CD4-positive, alpha-beta T cell treated with Interferon gamma for 1 hour (primary cell): ENCODE results near the gene RAMACL.

Experiments
- DNase-seq: peaks from one replicate; pipeline ENCODE4 v3.0.0-alpha.2; 2020

RAMACL gene

DNA sequence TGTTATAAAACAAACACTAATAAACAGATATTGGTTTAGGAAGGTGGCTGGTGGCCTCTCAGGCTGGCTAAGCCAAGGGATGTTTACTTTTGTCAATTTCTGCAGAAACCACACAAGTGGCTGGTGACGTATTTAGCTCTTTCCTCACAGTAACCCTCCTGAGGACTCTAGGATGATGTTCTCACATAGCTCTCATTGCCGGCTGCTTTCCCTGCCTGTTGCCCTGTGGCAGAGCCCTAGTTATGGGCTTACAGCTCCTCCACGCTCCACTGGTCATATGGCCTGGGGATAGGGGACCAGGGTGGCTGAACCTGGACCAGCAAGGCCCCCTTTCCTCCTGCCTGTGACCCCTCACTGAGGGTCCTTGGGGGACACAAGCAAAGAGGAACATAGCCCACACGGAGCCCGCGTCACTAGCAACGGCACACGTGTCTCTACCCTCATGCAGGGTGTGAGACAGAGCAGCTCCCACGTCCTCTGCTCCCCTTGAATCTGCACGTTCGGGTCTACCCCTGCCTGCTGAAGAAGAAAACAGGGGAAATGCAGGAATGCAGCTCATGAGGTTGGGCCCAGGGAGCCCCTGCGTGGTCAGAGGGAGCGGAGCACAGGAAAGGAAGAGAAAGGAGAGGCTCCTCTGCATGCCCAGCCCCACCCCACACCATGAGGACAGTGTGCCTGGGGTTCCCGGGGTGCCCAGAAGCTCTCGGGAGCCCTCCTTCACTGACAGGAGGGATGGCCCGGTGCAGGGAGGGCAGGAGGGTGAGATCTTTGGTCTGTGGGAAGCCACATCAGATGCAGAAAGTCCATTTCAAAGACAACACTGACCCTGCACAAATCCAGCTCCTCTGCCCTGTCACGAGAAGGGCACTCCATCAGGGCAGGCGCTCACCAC is 13.9 kb downstream of the RAMACL start:
- no peak for DNase-seq

DNA sequence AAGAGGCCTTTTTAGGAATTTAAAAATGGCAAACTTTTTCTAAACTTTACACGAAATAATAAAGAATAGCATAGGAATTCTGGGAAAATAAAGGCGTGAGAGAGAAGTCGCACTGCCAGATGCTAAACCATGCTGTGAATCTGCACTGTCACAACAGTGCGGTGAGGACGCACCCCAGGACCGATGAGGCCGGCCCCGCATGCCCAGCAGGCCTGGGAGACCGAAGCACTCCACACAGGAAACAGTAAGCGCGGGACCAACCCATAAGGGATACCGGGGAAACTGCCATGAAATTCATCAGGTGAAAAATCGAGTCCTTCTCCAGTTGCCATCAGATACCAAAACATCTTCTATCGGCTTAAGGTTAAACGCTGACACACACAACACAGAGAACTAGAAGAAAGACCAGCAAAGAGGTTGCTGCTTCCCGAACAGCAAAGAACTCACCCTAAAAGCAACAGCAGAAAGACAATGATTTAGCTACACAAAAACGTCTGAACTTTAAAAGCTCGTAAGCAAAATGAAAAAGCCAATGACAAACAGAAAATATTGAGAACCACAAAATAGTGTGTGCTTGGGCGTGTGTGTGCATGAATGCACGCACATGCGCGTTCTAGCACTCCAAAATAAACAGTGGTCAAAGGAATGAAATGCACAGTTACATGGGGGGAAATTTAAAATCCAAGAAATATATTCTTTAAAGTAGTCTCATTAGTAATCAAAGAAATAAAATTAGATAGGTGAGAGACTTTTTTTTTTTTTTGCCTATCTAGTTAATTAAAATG is 15.4 kb downstream of the RAMACL start:
- DNase-seq = no peak

DNA sequence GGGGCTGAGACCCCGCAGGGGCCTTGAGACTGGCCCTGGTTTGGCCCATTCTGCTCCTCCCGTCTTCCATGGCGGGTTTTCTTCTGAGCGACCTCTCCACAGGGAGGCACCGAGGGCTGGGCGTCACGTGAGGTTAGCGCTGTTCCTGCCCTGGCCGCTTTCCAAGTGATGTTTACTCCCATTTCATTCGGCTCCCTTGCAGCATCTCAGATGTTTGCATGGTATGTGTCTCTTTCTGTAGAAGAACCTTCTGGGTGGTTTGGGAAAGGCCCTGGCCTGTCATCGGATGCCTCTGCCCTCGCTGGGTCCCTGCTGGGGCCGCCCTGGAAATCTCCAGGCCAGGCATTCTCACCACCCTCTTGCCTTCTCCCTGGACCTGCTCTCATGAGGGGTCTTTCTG is 17.3 kb downstream of the RAMACL start:
- DNase-seq = no peak

DNA sequence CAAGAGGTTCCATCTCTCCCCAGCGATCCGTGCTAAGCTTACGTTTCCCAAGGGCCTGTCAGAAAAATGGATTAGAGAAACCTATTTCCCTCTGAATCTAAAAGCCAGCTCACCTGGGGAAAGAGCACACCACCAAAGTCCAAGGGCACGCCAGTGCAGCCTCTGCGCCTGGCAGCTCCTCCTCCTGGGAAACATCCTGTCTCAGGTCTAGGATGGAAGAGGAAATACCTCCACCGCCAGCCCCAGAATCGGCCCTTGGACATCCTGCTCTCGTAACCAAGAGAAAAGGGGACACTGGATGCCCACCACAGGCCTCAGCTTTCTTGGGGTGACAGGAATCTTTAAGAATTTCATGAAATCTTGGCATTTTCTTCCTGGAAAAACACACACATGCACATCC is 18.7 kb downstream of the RAMACL start:
- DNase-seq = no peak

DNA sequence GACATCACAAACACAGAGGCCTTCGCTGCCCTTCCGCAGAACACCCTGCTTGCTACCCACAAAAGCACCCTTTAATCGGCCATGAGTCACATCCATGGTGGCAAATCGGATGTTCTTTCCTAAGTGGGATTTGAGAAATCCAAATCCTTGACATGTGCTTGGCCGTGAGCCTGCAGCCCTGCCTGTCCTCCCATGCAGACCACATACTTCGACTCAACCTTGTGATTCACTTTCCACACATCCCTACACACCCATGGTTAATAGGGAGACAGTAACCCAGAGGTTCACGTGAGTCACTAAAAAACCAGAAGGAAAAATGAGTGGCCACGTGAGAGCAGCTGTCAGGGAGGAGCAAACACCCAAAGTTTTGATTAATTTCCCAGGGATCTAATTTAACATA is 19.4 kb downstream of the RAMACL start:
- no peak for DNase-seq

DNA sequence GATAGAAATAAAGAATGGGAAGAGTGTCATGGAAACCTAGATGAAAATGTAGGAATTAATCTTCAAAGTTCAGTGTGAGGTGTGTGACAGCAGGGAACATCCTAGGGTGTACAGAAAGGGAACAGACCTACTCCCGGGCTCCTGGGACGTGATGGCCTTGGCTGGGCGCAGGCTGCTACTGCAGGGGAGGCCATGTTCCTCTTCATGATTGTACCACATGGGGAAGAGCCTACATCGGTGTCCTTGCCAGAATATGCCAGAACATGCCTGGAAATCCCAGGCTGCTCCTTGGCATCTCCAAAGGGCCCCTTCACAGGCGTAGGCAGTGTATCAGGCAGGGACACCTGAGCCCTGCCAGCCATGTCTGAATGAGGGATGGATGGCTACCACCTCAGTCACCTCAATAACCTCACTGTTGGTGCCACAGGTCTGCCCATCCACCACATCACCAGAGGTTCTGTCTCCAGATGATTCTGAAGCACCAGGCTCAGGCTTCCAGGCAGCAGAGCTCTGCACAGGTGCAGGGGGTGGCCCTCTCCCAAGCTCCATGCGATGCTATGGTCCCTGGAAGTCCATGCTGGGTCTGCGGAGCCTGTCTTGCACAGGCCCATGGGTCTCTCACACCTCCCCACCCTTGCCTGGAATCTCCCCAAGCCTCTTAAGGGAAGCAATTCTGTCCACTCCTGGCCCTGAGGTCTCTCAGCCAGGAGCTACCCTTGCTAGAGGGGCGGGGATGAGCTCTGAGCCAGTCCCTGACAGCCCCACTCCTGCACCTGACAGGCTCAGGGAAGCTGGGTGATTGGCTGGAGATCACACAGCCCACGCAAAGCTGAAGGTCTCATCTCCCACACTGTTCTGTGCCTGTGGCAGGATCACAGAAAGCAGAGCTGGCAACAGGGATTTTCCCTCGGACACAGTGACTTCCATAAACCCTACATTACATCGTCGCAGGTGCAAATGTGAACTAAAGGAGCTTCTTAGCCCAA is 20.2 kb downstream of the RAMACL start:
- no peak for DNase-seq

DNA sequence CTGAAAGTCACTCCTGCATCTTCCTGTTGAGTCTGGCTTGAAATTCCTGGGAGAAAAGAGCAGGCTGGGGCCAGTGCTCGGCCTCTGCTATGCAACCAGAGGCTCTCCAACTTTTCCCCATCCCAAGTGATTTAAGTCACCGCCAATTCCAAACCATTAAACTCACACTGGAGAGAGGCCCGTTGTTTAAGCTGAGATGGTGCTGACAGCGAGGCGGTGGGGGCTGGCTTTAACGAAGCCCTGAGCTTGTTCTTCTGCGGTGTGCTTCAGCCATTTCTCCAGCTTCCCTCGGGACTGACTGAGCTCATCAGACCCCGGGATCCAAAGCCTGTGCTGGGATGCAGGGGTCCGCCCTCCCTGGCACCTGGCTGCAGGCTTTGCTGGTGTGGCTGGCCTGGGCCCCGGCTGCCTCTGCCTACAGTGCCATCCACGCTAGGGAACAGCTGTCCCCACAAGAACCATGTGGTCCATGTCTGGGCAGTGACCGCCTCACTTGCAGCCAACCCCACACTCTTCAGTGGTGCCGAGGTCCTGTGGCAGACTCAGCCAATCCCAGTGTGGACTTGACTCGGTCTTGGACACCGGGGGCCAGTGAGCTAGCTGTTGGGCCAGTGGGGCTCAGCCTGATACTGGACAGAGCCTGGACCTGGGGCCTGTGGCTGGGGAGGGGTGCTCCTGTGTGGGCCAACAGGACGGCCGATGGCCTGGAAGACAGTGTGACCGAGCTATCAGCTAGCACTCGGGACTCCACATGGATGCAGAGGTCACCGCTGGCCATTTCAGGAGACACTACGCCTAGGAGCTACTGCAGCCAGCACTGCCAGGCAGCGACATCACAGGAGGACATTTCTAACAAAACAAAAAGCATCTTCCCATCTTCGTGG is 21.2 kb downstream of the RAMACL start:
- no peak for DNase-seq

DNA sequence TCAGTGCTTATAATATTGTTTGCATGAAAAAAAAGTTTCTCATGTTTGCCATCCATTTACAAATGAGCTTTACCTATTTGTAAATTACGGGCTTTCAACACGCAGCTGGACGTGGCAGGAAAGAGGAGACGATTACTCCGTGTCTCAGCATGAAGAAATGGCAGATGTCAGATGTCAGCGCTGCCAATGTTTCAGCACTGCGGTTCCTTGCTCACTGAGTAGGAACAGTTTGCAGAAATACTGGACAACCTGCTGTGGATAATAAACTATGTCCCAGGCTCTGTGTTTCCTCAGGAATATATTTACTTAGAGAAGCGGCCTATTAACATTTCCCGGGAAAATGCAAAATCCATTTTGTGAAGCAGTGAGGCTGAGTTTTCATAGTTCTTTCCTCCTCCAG is 22.7 kb downstream of the RAMACL start:
- DNase-seq = no peak

DNA sequence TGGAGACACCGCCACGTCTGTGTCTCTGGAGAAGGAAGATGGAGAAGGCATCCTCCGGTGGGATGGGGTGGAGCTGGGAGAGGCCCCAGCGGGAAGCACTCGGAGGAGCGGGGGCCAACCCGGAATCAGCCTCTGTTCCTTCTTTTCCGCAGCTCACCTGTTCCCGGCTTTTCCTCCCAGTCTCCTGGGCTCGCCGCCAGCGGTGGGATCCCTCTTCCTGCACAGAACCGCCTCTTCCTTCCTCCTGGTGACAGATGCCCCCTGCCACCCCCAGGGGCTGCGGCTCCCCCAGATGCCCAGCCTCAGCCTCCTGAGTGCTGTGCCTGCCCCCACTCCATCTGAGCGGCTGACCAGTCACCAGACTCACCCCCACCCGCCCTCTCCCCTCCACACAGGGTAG is 23.3 kb downstream of the RAMACL start:
- no peak for DNase-seq

DNA sequence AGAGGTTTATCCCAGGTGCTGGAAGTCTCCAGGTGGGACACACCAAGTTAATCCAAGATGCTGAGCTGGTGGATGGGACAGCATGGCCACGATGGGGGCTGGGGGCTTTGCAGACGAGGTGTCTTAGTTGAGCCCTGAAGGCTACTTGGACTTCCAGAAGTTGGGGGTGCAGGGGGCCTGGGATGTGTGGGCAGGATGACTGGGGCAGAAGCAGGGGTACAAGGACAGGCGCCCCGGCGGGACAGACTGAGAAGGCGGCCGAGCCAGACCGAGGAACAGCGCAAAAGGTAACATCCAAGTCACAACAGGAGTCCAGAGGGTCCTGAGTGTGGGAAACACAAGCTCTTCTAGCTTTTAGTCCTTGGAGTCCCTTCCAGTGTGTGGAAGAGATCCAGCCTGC is 23.8 kb downstream of the RAMACL start:
- DNase-seq = no peak

DNA sequence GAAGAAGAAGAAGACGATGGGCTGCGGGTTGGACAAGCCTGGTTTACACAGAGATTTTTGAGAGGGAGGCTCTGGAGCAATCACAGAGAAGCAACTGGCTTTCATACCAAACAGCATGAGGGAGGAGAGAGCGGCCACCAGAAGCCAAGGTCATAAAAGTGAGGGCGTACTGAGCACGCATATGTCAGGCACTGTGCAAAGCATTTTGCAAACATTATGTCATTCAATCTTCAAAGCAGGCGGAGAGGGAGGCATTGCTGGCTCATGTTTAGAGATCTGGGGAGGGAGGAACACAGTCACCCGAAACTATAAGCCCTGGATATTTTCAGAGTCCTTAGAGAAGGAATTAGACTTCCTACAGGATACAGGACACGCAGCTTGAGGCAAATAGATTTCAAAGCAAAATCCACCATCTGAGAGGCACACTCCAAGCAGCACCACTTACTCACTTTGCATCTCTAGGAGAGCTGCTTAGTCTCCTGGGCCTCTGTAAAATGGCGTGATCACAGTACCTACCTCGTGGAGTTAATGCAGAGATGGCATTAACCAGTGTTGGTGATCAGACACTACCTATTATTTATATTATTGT is 24.6 kb downstream of the RAMACL start:
- DNase-seq = no peak

DNA sequence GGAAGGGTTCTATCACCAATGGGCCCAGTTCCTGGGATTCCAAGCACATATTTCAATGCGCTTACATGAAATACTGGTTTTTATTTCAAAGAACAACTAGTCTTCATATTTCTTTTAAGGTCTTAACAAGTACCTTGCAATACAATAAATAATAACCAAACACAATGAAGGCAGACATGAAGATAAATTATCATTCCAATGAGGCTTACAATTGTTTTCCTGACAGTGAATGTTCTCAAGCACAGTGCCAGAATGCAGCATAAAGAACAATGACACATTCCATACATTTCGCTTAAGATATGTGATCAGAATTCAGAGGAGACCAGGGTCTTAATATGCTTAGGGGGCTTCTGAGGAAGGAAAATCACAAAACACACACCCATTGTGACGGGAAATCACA is 26.3 kb downstream of the RAMACL start:
- no peak for DNase-seq

DNA sequence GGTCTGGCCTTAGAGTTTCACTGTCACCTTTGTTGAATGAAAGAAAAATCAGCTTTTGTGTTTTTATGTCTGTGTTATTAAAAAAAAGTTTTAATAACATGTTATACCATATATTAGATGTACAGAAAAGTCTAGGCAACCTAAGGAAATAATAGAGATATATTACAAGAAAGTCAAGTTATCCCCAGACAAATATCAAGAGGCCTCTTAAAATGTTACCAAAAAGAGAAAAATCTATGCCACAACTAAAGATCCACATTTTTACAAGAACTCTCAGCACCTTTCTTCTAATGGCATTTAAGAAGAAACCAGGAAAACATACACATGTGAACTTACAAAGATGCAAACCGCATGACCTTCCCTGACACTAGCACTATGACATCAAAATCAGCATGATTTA is 26.8 kb downstream of the RAMACL start:
- no peak for DNase-seq

DNA sequence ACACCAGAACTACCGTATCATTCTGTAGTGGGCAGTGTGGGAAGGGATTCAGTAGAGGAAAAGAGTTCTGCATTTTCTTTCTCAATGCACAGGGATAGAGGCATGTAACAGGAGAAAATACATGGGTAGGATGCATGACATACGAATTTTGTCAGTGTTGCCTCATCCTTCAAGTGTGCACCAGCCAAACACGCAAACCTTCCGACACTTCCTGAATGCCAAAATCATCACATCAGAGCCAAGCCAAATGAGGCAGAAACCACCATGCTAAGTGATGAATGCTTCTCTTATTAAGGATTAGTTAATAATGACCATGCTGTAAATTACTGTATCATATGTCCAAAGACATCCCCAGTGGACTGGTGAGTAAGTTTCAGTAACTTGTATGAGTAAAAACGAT is 27.3 kb downstream of the RAMACL start:
- DNase-seq = no peak

DNA sequence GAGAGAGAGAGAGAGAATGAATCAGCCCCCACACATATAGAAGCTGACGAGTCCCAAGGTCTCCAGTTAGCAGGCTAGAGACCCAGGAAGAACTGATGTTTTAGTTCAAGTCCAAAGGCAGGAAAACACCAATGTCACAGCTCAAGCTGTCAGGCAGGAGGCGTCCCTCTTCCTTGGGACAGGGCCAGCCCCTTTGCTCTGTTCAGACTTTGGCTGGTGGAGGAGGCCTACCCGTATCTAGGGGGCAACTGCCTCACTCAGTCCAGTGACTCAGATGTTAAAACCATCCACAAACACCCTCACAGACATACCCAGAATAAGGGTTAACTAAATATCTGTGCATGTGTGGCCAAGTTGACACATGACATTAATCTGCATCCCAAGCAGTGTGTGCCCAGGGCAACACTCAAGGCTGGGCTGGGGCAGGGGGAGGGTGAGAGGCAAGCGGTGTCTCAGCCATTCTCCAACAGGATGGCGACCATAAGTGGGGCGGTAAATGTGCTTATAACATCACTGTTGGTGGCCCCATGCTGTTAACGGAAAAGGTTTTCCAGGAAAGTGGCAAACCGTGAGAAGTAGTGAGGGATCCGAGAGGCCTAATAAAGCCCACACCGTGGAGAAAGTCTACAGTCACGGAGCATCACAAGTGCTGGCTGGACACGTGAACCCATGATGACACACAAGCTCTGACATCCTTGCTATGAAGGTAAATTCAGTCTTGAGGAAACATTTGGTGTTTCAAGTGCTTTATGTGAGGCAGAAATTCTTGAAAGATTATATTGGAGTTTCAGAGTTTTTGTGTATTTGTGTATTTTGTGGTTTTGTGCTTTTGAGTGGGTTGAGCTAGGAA is 28.1 kb downstream of the RAMACL start:
- DNase-seq = no peak

DNA sequence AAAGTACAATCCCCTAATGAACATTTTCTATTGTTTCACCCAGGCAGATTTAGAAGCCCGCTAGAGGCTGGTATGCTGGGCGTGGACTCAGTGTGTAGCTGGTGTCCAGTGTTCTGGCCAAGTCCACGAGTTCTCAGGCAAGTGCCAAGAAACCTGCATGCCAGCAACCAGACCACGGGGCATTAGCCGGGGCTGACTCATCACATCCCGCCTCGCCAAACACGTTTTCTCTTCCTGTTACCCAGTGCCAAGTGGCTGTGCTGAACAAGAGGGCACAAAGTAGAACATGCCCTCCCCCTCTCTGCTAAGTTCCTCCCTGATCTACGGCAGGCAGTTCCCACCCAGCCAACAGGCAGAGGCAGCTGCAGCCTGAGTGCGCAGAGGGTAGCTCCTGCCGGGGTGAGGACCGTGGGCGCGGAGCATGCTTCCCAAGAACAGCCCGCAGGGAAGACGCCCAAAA is 29.6 kb downstream of the RAMACL start:
- DNase-seq = peak; percentile 29

DNA sequence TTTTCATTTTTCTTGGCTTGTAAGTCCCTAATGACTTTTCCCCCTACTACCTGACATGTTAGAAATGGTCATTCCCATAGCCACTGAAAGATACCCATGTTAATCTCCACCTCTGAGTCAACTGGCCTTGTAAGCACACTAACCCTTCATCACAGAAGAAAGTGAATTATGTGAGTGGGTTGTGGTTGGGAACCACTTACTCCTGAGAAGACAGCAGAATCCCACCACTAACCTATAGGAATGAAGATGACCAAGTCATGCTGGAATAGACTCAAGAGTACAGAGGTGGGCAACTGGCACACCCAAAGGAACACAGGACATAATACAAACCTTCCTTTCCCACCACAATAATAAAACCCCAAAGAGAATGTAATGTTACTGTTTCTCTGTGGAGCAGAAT is 30.1 kb downstream of the RAMACL start:
- no peak for DNase-seq

DNA sequence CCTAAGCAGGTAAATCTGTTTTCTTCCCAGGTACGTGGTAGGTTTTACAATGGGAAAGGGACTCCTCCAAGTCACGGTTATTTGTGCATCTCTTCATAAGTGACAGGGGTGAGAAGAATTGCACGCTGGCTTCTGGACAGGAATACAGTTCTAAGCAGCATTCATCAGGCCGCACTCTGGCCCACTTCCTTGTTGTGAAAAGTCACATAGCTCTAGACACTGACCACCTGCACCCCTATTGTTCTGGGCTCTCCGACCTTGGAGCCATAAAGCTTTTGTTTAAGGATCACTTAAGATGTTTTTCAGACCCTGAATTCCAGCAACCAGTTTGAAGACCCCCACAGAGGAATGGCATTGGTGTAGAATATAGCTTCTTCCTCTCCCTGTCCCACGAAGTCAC is 31.4 kb downstream of the RAMACL start:
- no peak for DNase-seq

DNA sequence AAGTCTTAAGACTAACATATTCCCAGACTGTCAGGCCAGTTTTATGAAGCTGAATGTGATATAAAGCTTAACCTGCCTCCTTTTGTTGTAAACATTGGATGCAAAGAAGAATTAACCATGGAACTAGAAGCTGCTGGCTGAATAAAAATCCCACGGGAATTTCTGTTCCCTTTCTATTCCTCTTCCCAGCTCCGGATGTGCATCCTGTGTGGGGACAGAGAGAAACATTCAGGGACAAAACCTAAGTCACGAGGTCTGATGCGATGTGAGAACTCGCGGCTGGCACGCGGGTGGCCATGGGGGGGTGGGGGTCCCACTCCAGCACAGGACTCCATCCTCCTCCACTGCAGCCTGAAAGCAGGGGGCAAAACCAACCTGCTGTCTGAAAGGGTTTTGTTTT is 32.2 kb downstream of the RAMACL start:
- no peak for DNase-seq

DNA sequence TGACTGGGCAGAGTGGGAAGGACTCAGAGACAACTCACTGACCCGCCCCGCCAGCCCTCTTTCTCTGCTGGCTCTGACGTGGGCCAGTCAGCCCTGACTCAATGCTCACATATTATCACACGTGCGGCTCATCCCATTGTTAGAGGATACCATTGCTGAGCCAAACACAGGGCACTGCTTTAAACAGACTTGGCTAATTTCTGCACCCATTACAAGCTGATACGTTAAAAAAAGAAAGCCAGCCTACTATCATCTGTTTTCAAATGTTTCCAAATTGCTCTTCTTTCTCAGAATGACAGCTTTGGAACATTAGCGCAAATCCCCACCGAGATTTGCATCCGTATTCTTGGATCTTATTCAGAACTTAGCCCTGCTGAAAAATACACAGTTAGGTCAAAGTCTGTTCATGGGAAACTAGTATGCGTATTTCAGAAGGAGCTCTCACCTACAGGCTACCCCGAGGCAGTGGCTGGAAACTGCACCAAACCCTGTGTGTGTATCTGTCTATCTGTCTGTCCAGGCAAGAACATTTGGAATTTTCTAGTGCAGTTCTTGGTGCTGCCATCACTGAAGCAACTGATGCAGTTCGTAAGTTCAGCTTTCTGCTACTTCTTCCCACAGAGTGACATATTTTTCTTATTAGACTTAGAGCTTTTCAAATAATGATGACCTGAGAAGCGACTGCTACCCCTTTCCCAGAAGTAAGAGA is 32.8 kb downstream of the RAMACL start:
- DNase-seq = no peak
